Tibial artery (tissue), 4 donors: ENCODE measurements around the gene UNC119.

Experiments
- DNase-seq, 2 donors: peaks; one replicate each; pipeline ENCODE4 v3.0.0-alpha.2; 2019
- H3K27ac ChIP-seq, 2 donors: fragments of 200-600 bp; sonication (generic) in 1 of 2; 1 replicate in 1 of 2; 2 replicates in 1 of 2; pipeline ENCODE4 v1.5.1; 2018 to 2019; ENCODE audit warnings: mild to moderate bottlenecking in 1 of 2
- H3K27me3 ChIP-seq, 2 donors: fragments of 200-600 bp; sonication (generic) in 1 of 2; one replicate each; pipeline versions ENCODE4 v1.5.1 to v1.6.0; 2016 to 2019
- H3K36me3 ChIP-seq, 3 donors: fragments of 200-600 bp; sonication (generic) in 2 of 3; one replicate each; pipeline ENCODE4 v1.5.1; 2016 to 2019; ENCODE audit warnings: mild to moderate bottlenecking in 2 of 3
- H3K4me1 ChIP-seq, 4 donors: fragments of 200-600 bp; sonication (generic) in 2 of 4; 1 replicate in 3 of 4; 2 replicates in 1 of 4; pipeline ENCODE4 v1.5.1; 2016 to 2019
- H3K4me3 ChIP-seq, 2 donors: fragments of 200-600 bp; sonication (generic) in 1 of 2; 1 replicate in 1 of 2; 2 replicates in 1 of 2; pipeline ENCODE4 v1.5.1; 2018 to 2019; ENCODE audit warnings: mild to moderate bottlenecking in 2 of 2
- H3K9me3 ChIP-seq, 3 donors: fragments of 200-600 bp; sonication (generic) in 1 of 3; one replicate each; pipeline ENCODE4 v1.5.1; 2016 to 2019
- intact Hi-C: fragments of 100-400 bp; cut with DNase I; formaldehyde crosslinking; loops from one replicate; pipeline ENCODE4 v1.15.0; 2023; ENCODE audit warnings: low total_unique reads
- TF ChIP-seq, protein P1 (sequence below), 2 experiments: fragments of 200-600 bp in 1 of 2; fragments of 450-650 bp in 1 of 2; IDR thresholded peaks; one replicate each; pipeline ENCODE4 v1.5.1; 2017 to 2019; ENCODE audit warnings: antibody characterized with exemption in 2 of 2, mild to moderate bottlenecking in 1 of 2, moderate library complexity in 1 of 2

Gene UNC119

DNA sequence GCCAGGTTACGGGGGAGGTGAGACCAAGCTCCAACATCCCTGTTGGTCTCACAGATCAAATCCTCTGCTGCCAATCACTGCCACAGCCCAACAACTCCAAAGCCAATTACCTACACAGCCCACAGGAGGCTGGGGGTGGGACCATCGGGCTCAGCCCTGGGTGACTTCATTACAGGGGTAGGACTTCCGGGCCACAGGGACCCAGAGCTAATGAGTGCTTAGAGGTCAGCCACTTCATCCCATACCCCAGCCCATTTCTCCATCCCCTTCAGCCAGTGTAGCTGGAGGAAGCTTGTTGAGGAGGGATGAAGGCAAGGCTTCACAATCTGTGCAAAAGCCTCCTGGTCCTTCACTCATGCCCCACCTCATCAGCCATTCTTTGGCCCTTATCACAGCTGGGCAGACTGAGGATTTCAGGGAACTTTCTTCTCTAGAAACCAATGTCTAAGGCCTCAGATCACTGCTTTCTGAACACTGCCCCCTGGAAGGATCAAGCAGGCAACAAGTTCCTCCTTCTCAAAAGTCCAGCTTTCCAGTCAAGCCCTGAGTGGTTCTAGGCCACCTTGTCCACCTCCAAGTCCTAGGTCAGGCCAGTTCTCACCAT, 40.5 kb downstream of the UNC119 start:
- Histone ChIP-seq H3K4me3 (no peak overlapping the region), H3K27ac (no peak overlapping the region), H3K4me1 (peaks cover 0 to 4% (median 0%) of the 10 kb centered on the region in 4 donors), H3K36me3 (no peaks in the 10 kb centered on the region), H3K9me3 (no peaks in the 10 kb centered on the region), H3K27me3 (peaks cover 0 to 72% of the 10 kb centered on the region in 2 donors)
- TF ChIP-seq, protein P1, sequence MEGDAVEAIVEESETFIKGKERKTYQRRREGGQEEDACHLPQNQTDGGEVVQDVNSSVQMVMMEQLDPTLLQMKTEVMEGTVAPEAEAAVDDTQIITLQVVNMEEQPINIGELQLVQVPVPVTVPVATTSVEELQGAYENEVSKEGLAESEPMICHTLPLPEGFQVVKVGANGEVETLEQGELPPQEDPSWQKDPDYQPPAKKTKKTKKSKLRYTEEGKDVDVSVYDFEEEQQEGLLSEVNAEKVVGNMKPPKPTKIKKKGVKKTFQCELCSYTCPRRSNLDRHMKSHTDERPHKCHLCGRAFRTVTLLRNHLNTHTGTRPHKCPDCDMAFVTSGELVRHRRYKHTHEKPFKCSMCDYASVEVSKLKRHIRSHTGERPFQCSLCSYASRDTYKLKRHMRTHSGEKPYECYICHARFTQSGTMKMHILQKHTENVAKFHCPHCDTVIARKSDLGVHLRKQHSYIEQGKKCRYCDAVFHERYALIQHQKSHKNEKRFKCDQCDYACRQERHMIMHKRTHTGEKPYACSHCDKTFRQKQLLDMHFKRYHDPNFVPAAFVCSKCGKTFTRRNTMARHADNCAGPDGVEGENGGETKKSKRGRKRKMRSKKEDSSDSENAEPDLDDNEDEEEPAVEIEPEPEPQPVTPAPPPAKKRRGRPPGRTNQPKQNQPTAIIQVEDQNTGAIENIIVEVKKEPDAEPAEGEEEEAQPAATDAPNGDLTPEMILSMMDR (IDR thresholded peaks at IDR 0.05), result no peak
- intact Hi-C loops, result no loop called here
- DNase-seq, result no peak

DNA sequence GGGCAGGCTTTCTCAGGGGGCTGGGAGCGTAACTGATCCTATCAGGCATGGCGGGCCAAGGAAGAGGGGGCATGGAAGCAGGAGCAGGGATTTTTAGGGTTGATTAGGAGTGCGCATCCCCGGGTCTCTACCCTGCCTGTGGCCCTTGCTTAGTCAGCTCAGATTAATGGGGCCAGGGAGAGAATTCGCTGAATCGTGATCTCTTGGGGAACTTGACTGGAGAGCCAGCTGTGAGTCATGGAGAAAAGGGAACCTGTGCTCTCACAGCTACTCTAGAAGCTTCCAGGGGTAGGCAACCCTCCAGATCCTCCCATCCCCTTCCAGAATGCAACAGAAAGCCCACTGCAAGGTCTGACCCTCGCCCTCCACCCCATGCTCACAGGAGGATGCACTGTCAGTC, 42.6 kb downstream of the UNC119 start:
- H3K27me3 ChIP-seq, result peaks cover 0 to 89% of the 10 kb centered on the region in 2 donors
- intact Hi-C loops, result no loop called here
- DNase-seq, result peak in 1 of 2 donors; percentile 24
- H3K4me3 ChIP-seq, result no peak overlapping the region
- TF ChIP-seq, protein P1 (IDR thresholded peaks at IDR 0.05), result no peak
- H3K27ac ChIP-seq, result no peak overlapping the region
- H3K4me1 ChIP-seq, result peaks cover 0 to 4% (median 0%) of the 10 kb centered on the region in 4 donors
- H3K36me3 ChIP-seq, result no peaks in the 10 kb centered on the region
- no peaks in the 10 kb centered on the region for H3K9me3 ChIP-seq

DNA sequence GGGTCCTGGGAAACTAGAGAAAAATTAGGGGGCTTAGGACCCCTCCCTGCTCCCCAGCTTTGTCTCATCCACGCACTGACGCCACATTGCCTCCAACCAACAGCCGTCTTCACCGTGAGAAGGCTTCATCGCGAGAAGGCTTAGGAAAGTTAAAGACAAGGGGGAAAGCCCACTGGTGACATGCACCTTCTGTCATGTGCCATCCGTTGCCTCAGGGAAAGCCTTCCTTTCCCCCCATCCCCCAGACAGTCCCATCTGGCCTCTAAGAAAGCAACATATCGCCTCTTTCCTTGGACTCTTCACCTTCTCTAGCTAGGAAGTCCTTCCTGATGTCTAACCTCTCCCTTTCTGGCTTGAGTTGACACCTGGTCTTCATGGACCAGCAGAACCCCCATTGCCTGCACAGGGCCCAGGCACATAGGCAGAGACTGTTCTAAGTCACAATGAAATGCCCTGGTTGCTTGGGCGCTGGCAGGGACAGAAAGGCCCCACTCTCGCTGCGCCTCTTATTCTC, 44.2 kb downstream of the UNC119 start:
- peaks cover 0 to 74% of the 10 kb centered on the region in 2 donors for H3K27me3 ChIP-seq
- DNase-seq, result no peak
- H3K4me1 ChIP-seq, result peaks cover 0 to 4% (median 0%) of the 10 kb centered on the region in 4 donors
- no peak overlapping the region for H3K27ac ChIP-seq
- TF ChIP-seq, protein P1 (IDR thresholded peaks at IDR 0.05), result no peak
- no peak overlapping the region for H3K4me3 ChIP-seq
- intact Hi-C loops, result no loop called here
- H3K9me3 ChIP-seq, result no peaks in the 10 kb centered on the region
- no peaks in the 10 kb centered on the region for H3K36me3 ChIP-seq

DNA sequence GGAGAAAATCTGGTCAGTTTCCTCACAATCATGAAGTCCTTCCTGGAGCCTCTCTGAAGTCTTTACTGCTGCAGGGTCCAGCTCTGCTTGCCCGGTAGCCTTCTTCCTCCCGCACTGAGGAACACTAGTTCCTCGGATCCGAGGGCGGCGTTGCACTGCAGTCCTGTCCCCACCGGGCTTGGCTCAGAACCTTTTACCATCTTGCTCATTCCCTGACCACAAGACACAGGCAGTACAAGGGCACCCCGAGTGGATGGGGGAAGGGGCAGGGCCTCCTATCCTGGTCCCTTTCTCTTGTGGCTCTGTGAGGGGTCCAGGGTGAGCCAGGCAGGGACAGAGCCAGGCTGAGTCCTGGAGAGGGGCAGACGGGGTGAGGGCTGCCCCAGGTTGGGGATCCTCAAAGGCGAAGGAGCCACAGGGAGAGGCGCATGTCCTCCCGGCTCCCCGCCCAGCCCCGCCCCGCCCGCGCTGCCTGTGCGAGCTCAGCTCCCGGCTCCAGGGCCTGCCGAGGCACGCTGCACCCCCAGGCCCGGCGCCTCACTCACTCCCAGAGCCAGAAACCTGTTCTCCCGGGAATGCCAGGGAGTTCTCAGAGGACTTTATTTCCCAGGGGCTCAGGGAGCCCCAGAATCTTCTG, 44.7 kb downstream of the UNC119 start:
- intact Hi-C loops, result no loop called here
- H3K36me3 ChIP-seq, result no peaks in the 10 kb centered on the region

DNA sequence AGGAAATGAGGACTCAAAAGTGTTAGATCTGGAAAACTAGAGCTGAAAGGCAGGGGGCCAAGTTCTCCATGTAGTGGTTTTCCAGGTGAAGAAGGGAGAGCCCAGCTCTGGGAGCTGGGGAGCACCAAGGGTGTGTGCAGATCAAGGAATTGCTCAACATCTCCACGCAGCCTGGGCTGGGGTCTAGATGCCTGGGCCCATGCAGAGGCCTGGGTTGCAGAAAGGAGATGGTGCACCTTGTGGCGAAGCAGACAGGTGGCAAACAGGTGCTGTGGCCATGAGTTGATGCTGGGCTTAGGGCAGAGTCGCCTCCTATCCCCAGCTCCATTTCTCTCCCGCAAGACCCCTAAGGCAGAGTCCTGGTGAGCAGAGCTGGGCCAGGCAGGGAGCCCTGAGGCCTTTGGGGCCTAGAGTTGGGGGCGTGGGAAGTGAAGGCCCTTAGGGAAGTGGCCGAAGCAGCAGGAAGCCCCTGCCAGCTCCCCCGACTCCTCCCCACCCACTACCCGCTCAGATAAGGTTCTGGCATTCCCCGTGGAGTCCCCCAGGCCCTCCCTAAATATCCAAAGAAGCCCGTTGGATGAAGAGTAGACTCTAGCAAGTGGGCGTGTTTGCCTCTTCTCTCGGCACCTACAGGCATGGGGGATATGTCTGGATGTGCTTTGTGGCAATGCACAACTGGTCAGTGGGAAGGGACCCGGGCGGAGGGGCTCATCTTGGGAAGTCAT, 45.5 kb downstream of the UNC119 start:
- TF ChIP-seq, protein P1 (IDR thresholded peaks at IDR 0.05), result no peak
- no peak overlapping the region for H3K4me3 ChIP-seq
- no peaks in the 10 kb centered on the region for H3K9me3 ChIP-seq
- H3K27me3 ChIP-seq, result peaks cover 0 to 63% of the 10 kb centered on the region in 2 donors
- DNase-seq, result no peak
- peaks cover 0 to 4% (median 0%) of the 10 kb centered on the region in 4 donors for H3K4me1 ChIP-seq
- H3K27ac ChIP-seq, result no peak overlapping the region
- no peaks in the 10 kb centered on the region for H3K36me3 ChIP-seq
- intact Hi-C loops, result no loop called here

More for the DNA sequence above, 44.7 kb downstream of the UNC119 start:
- Histone ChIP-seq H3K4me1 (peaks cover 0 to 4% (median 0%) of the 10 kb centered on the region in 4 donors), H3K27ac (no peak overlapping the region), H3K4me3 (no peak overlapping the region), H3K27me3 (peaks cover 0 to 71% of the 10 kb centered on the region in 2 donors), H3K9me3 (no peaks in the 10 kb centered on the region)
- no peak for DNase-seq
- TF ChIP-seq, protein P1 (IDR thresholded peaks at IDR 0.05), result no peak
